Astrocyte (in vitro differentiated cells and primary cell): ENCODE measurements around the gene USP15. TPM values are rescaled to one million over a fixed set of nuclear protein-coding genes. Genes with fewer than 3 reads are reported as not detected.

Experiments
- DNase-seq: peaks from one replicate; pipeline ENCODE4 v3.0.0-alpha.2; 2010; ENCODE audit warnings: low read depth
- FAIRE-seq: peaks from 2 replicates; lab custom pipeline; 2011; peaks lifted over from hg19 to GRCh38; lab: Jason Lieb, UNC
- H2AFZ ChIP-seq: 2 replicates; pipeline ENCODE4 v1.6.0; 2012; ENCODE audit warnings: low read depth, low read length, inconsistent platforms
- H3K27ac ChIP-seq: 2 replicates; pipeline ENCODE4 v1.5.1; 2011; ENCODE audit warnings: low read depth, low read length, inconsistent platforms
- H3K27me3 ChIP-seq: 2 replicates; pipeline ENCODE4 v1.6.0; 2011; ENCODE audit warnings: low read length, inconsistent platforms; ENCODE audit not compliant: insufficient read depth
- H3K36me3 ChIP-seq: 2 replicates; pipeline ENCODE4 v1.5.1; 2011; ENCODE audit warnings: low read length, inconsistent platforms; ENCODE audit not compliant: insufficient read depth
- H3K4me1 ChIP-seq: 2 replicates; pipeline ENCODE4 v1.5.1; 2011; ENCODE audit warnings: low read length, inconsistent platforms; ENCODE audit not compliant: insufficient read depth
- H3K4me2 ChIP-seq: 2 replicates; pipeline ENCODE4 v1.6.0; 2012; ENCODE audit warnings: low read length, inconsistent platforms
- H3K4me3 ChIP-seq: 2 replicates; pipeline ENCODE4 v1.5.1; 2011; ENCODE audit warnings: low read depth, mild to moderate bottlenecking, low read length, inconsistent platforms; ENCODE audit not compliant: insufficient read depth
- H3K79me2 ChIP-seq: 2 replicates; pipeline ENCODE4 v1.6.0; 2012; ENCODE audit warnings: mild to moderate bottlenecking, low read length, inconsistent platforms; ENCODE audit not compliant: insufficient read depth
- H3K9ac ChIP-seq: 2 replicates; pipeline ENCODE4 v1.6.0; 2012; ENCODE audit warnings: mild to moderate bottlenecking, low read length, inconsistent platforms
- H3K9me3 ChIP-seq: 2 replicates; pipeline ENCODE4 v1.5.1; 2012; ENCODE audit warnings: low read depth, mild to moderate bottlenecking, low read length, inconsistent platforms; ENCODE audit not compliant: insufficient read depth
- H4K20me1 ChIP-seq: 2 replicates; pipeline ENCODE4 v1.6.0; 2012; ENCODE audit warnings: low read length, inconsistent platforms; ENCODE audit not compliant: insufficient read depth
- H3K27ac Mint-ChIP-seq: one replicate; pipeline ENCODE4 v1.8.0; 2021; ENCODE audit warnings: mild to moderate bottlenecking, mixed read lengths; ENCODE audit not compliant: unreplicated experiment
- H3K27me3 Mint-ChIP-seq: one replicate; pipeline ENCODE4 v1.8.0; 2021; ENCODE audit warnings: low read depth, mixed read lengths; ENCODE audit not compliant: unreplicated experiment
- H3K36me3 Mint-ChIP-seq: one replicate; pipeline ENCODE4 v1.8.0; 2021; ENCODE audit warnings: low read depth, mixed read lengths; ENCODE audit not compliant: unreplicated experiment
- H3K4me1 Mint-ChIP-seq: one replicate; pipeline ENCODE4 v1.8.0; 2021; ENCODE audit warnings: low read depth, mixed read lengths; ENCODE audit not compliant: unreplicated experiment
- H3K4me3 Mint-ChIP-seq: one replicate; pipeline ENCODE4 v1.8.0; 2021; ENCODE audit warnings: mild to moderate bottlenecking, moderate library complexity, mixed read lengths; ENCODE audit not compliant: unreplicated experiment
- H3K9me3 Mint-ChIP-seq: one replicate; pipeline ENCODE4 v1.8.0; 2021; ENCODE audit warnings: mild to moderate bottlenecking, mixed read lengths; ENCODE audit not compliant: unreplicated experiment
- EZH2 ChIP-seq: IDR thresholded peaks from 2 replicates; pipeline ENCODE4 v1.6.1; 2012; ENCODE audit warnings: mild to moderate bottlenecking, low read length, inconsistent platforms; ENCODE audit not compliant: insufficient read depth
- total RNA-seq: library from RNA; stranded (reverse); gene quantifications from 2 replicates; pipeline ENCODE4 v1.2.1, GENCODE V29; 2021
- TF ChIP-seq, protein P1 (sequence below): IDR thresholded peaks from 2 replicates; pipeline ENCODE4 v1.5.1; 2011; ENCODE audit warnings: low read depth, mild to moderate bottlenecking, inconsistent platforms, low read length, moderate library complexity; ENCODE audit not compliant: insufficient read depth

Gene USP15
- total RNA-seq, 1 donor from 2014 or later: 81.9 TPM

DNA sequence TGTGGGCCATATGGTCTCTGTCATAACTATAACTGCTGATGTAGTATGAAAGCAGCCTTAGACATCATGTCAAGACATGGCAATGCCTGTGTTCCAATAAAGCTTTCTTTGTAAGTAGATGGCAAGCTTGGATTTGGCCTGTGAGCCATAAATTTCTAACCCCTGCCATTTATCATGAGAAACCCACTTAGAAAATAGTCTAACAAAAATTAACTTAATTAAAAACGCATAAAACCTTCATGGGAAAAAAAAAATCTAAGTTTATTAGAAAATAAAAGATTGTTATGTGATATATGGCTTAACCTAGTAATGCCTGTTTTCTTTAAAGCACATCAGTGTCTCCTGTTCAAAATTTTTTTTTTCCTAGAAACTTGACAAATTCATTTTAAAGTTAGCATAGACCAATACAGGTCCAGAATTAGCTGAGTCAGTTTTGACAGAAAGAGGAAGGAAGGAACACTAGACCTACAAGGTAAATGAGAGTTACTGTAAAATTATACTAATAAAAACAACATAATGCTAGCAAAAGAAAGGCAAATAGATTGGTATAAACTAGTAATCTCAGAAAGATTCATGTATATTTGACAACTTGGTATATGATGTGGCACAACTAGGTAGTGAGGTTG, 68.2 kb downstream of the USP15 start:
- no peak overlapping the region for H3K27ac ChIP-seq
- no peaks in the 10 kb centered on the region for H3K27me3 Mint-ChIP-seq
- TF ChIP-seq, protein P1, sequence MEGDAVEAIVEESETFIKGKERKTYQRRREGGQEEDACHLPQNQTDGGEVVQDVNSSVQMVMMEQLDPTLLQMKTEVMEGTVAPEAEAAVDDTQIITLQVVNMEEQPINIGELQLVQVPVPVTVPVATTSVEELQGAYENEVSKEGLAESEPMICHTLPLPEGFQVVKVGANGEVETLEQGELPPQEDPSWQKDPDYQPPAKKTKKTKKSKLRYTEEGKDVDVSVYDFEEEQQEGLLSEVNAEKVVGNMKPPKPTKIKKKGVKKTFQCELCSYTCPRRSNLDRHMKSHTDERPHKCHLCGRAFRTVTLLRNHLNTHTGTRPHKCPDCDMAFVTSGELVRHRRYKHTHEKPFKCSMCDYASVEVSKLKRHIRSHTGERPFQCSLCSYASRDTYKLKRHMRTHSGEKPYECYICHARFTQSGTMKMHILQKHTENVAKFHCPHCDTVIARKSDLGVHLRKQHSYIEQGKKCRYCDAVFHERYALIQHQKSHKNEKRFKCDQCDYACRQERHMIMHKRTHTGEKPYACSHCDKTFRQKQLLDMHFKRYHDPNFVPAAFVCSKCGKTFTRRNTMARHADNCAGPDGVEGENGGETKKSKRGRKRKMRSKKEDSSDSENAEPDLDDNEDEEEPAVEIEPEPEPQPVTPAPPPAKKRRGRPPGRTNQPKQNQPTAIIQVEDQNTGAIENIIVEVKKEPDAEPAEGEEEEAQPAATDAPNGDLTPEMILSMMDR: no peak
- no peak for TF ChIP-seq EZH2
- no peaks in the 10 kb centered on the region for H3K9me3 Mint-ChIP-seq
- H4K20me1 ChIP-seq: no peaks in the 10 kb centered on the region
- DNase-seq (no peak), FAIRE-seq (no peak)
- H3K4me2 ChIP-seq: no peak overlapping the region
- H3K4me1 ChIP-seq: no peaks in the 10 kb centered on the region
- no peak overlapping the region for H3K9ac ChIP-seq
- H3K4me3 ChIP-seq: no peak overlapping the region
- peaks cover 3% of the 10 kb centered on the region for H3K36me3 Mint-ChIP-seq
- H2AFZ ChIP-seq: no peak overlapping the region
- no peaks in the 10 kb centered on the region for H3K9me3 ChIP-seq
- H3K4me1 Mint-ChIP-seq: no peaks in the 10 kb centered on the region
- H3K36me3 ChIP-seq: peaks cover 4% of the 10 kb centered on the region
- no peak overlapping the region for H3K4me3 Mint-ChIP-seq
- H3K79me2 ChIP-seq: no peaks in the 10 kb centered on the region
- no peak overlapping the region for H3K27ac Mint-ChIP-seq
- no peaks in the 10 kb centered on the region for H3K27me3 ChIP-seq

- no peaks in the 10 kb centered on the region for H3K9me3 Mint-ChIP-seq
- Histone ChIP-seq H3K27ac (no peak overlapping the region), H3K4me3 (no peak overlapping the region), H3K36me3 (no peaks in the 10 kb centered on the region), H3K27me3 (no peaks in the 10 kb centered on the region), H4K20me1 (peaks cover 3% of the 10 kb centered on the region), H3K4me2 (no peak overlapping the region), H3K9ac (no peak overlapping the region), H3K4me1 (no peaks in the 10 kb centered on the region), H3K79me2 (peaks cover 3% of the 10 kb centered on the region), H2AFZ (no peak overlapping the region), H3K9me3 (no peaks in the 10 kb centered on the region)
- H3K4me3 Mint-ChIP-seq: no peak overlapping the region
- peaks cover 6% of the 10 kb centered on the region for H3K36me3 Mint-ChIP-seq
- FAIRE-seq (no peak), DNase-seq (no peak)
- no peaks in the 10 kb centered on the region for H3K27me3 Mint-ChIP-seq
- H3K4me1 Mint-ChIP-seq: no peaks in the 10 kb centered on the region
- TF ChIP-seq, protein P1: no peak
- no peak for TF ChIP-seq EZH2
- no peak overlapping the region for H3K27ac Mint-ChIP-seq
These were observed 71.1 kb downstream of the USP15 start for GRCh38 chr12:62331306-62331705.

GRCh38 chr12:62332598-62332997, 72.4 kb downstream of the USP15 start:
- H3K4me2 ChIP-seq: no peak overlapping the region
- peaks cover 3% of the 10 kb centered on the region for H3K9me3 Mint-ChIP-seq
- peaks cover 11% of the 10 kb centered on the region for H3K36me3 Mint-ChIP-seq
- H3K4me1 ChIP-seq: no peaks in the 10 kb centered on the region
- H4K20me1 ChIP-seq: peaks cover 3% of the 10 kb centered on the region
- H3K36me3 ChIP-seq: no peaks in the 10 kb centered on the region
- TF ChIP-seq EZH2: no peak
- TF ChIP-seq, protein P1: no peak
- no peak overlapping the region for H2AFZ ChIP-seq
- H3K27me3 Mint-ChIP-seq: no peaks in the 10 kb centered on the region
- H3K9ac ChIP-seq: no peak overlapping the region
- H3K4me1 Mint-ChIP-seq: no peaks in the 10 kb centered on the region
- H3K79me2 ChIP-seq: peaks cover 3% of the 10 kb centered on the region
- peak overlapping the region; percentile 14 for H3K27ac ChIP-seq
- H3K9me3 ChIP-seq: no peaks in the 10 kb centered on the region
- peak; percentile 47 for FAIRE-seq
- H3K27ac Mint-ChIP-seq: no peak overlapping the region
- H3K27me3 ChIP-seq: no peaks in the 10 kb centered on the region
- peak; percentile 84 for DNase-seq
- H3K4me3 ChIP-seq: no peak overlapping the region
- no peak overlapping the region for H3K4me3 Mint-ChIP-seq
